GM12878 (cell line): ENCODE measurements around the gene TBCD. TPM values are rescaled to one million over a fixed set of nuclear protein-coding genes. Genes with fewer than 3 reads are reported as not detected.

ENCODE experiments used
- ATAC-seq: fragments of 200-7000 bp; cut with Tn5 transposase; 3 replicates; pipeline ENCODE4 v1.9.1; 2020; ENCODE audit warnings: mild to moderate bottlenecking, moderate library complexity
- BruUV-seq: library from RNA; stranded (reverse); fragments of 400-500 nt; replicated peaks from 2 replicates; lab custom pipeline; 2021; lab: Mats Ljungman, UMichigan
- CTCF ChIA-PET: fragments of 300-600 bp; sonication (Branson Sonifier 250); formaldehyde crosslinking; extraction: SDS; loops from one replicate; lab custom pipeline; 2021; ENCODE audit warnings: inconsistent platforms; lab: Yijun Ruan, JAX
- POLR2A ChIA-PET: fragments of 350-600 bp; formaldehyde crosslinking; extraction: SDS; loops from one replicate; lab custom pipeline; 2021; ENCODE audit warnings: inconsistent platforms; lab: Charles Lee
- RAD21 ChIA-PET: fragments of 300-600 bp; sonication (Branson Sonifier 250); formaldehyde crosslinking; loops from one replicate; lab custom pipeline; 2023; ENCODE audit warnings: antibody characterized with exemption; ENCODE audit not compliant: unreplicated experiment; lab: Charles Lee
- SMC1A ChIA-PET: fragments of 300-600 bp; sonication (Branson Sonifier 250); formaldehyde crosslinking; loops from one replicate; lab custom pipeline; 2023; ENCODE audit not compliant: unreplicated experiment, uncharacterized antibody; lab: Charles Lee
- DNase-seq: peaks from one replicate; pipeline ENCODE4 v3.0.0-alpha.2; 2011; ENCODE audit warnings: low read depth, low spot score
- FAIRE-seq: peaks from 3 replicates; lab custom pipeline; 2011; peaks lifted over from hg19 to GRCh38; lab: Jason Lieb, UNC
- H2AFZ ChIP-seq: 2 replicates; pipeline ENCODE4 v1.6.0; 2011; ENCODE audit warnings: low read depth, low read length, control low read depth; ENCODE audit not compliant: control insufficient read depth
- H3K27ac ChIP-seq: 2 replicates; pipeline ENCODE4 v1.5.1; 2011; ENCODE audit warnings: control low read depth; ENCODE audit not compliant: control insufficient read depth, insufficient read depth
- H3K27me3 ChIP-seq, 2 experiments: replicated peaks in 1 of 2; 2 replicates each; pipeline versions ENCODE4 v1.6.0 to v1.6.1; 2011; ENCODE audit warnings: low read length in 1 of 2; ENCODE audit not compliant: control insufficient read depth in 2 of 2, insufficient read depth in 2 of 2
- H3K36me3 ChIP-seq, 2 experiments: 2 replicates each; pipeline ENCODE4 v1.5.1; 2011; ENCODE audit warnings: low read length in 1 of 2; ENCODE audit not compliant: control insufficient read depth in 2 of 2, insufficient read depth in 2 of 2
- H3K4me1 ChIP-seq: 2 replicates; pipeline ENCODE4 v1.6.1; 2011; ENCODE audit warnings: mild to moderate bottlenecking, low read length, moderate library complexity, mixed read lengths; ENCODE audit not compliant: control insufficient read depth, insufficient read depth
- H3K4me2 ChIP-seq: 2 replicates; pipeline ENCODE4 v1.6.0; 2011; ENCODE audit warnings: control low read depth; ENCODE audit not compliant: control insufficient read depth, insufficient read depth
- H3K4me3 ChIP-seq: fragments of 200-600 bp; sonication (generic); 2 replicates; pipeline ENCODE4 v1.5.1; 2016
- H3K79me2 ChIP-seq: 2 replicates; pipeline ENCODE4 v1.6.0; 2011; ENCODE audit warnings: low read length; ENCODE audit not compliant: control insufficient read depth, insufficient read depth
- H3K9ac ChIP-seq: 2 replicates; pipeline ENCODE4 v1.8.0; 2011; ENCODE audit warnings: low read length, control low read depth, mixed read lengths; ENCODE audit not compliant: control insufficient read depth, insufficient read depth
- H3K9me3 ChIP-seq: replicated peaks from 3 replicates; pipeline ENCODE4 v1.5.1; 2011; ENCODE audit warnings: mild to moderate bottlenecking, low read length; ENCODE audit not compliant: control insufficient read depth, insufficient read depth
- H4K20me1 ChIP-seq: 2 replicates; pipeline ENCODE4 v1.6.0; 2011; ENCODE audit not compliant: control insufficient read depth, insufficient read depth
- CBX5 ChIP-seq: sonication (generic); IDR thresholded peaks from 2 replicates; pipeline ENCODE4 v1.6.1; 2016; ENCODE audit warnings: low read depth, moderate library complexity, mild to moderate bottlenecking, inconsistent platforms
- PKNOX1 ChIP-seq: fragments of 450-650 bp; IDR thresholded peaks from 2 replicates; pipeline ENCODE4 v1.6.1; 2016; ENCODE audit warnings: mild to moderate bottlenecking
- SUPT20H ChIP-seq: IDR thresholded peaks from 2 replicates; pipeline ENCODE4 v1.6.1; 2011; ENCODE audit warnings: low read depth, mild to moderate bottlenecking, low read length, moderate library complexity, borderline replicate concordance; ENCODE audit not compliant: control insufficient read depth
- WGBS: methylation state at CpG from one replicate; pipeline ENCODE4 v1.1.6; 2016; ENCODE audit warnings: low lambda C conversion rate; ENCODE audit not compliant: insufficient replicate concordance, insufficient coverage; ENCODE audit errors: missing lambda C conversion rate; 5-methylcytosine and 5-hydroxymethylcytosine counted together
- in situ Hi-C: fragments of 300-500 bp; cut with MboI; formaldehyde crosslinking; loops from 9 replicates; pipeline ENCODE4 v1.14.3; 2018; ENCODE audit warnings: mixed read lengths
- intact Hi-C: fragments of 100-400 bp; cut with micrococcal nuclease; formaldehyde crosslinking; loops from one replicate; pipeline ENCODE4 v1.14.2; 2022; ENCODE audit not compliant: unreplicated experiment
- polyA plus RNA-seq, 11 experiments: library from polyadenylated mRNA; depleted of rRNA in 4 of 11; unstranded in 6 of 11; stranded (reverse) in 5 of 11; fragments of >200 nt; fragmentation: Nextera tagmentation in 4 of 11; fragmentation: Illumina TruSeq in 1 of 11; extraction: Ambion mirVana in 4 of 11; extraction: Trizol in 1 of 11; gene quantifications; 1 replicate in 1 of 11; 2 replicates in 10 of 11; pipeline versions ENCODE4 v1.2.1 to v1.2.3, GENCODE V29; 2011 to 2016; ENCODE audit warnings: inconsistent platforms in 2 of 11, missing spikeins in 2 of 11, low read depth in 1 of 11
- total RNA-seq, 4 experiments: library from RNA; depleted of rRNA in 3 of 4; stranded (reverse); fragments of >200 nt in 3 of 4; fragmentation: Illumina TruSeq in 1 of 4; extraction: Trizol in 1 of 4; gene quantifications; 2 replicates each; pipeline versions ENCODE4 v1.2.1 to v1.2.3, GENCODE V29; 2013 to 2021

Gene TBCD
- total and polyA plus RNA-seq, 10 of the 15 experiments (the other 5 are each of a cell fraction or from before 2014, with no cell fraction given), result 10.3 to 114 (median 52.4) TPM

- intact Hi-C loops (no loop called here), in situ Hi-C loops (no loop called here)
- no peaks in the 10 kb centered on the region for H3K79me2 ChIP-seq
- DNase-seq (no peak), ATAC-seq (no peak)
- no peaks in the 10 kb centered on the region for H4K20me1 ChIP-seq
- H3K4me3 ChIP-seq, result no peak overlapping the region
- H3K4me2 ChIP-seq, result no peak overlapping the region
- ChIA-PET CTCF (no interaction called here), RAD21 (no interaction called here), SMC1A (no interaction called here), POLR2A (no interaction called here)
- H2AFZ ChIP-seq, result no peak overlapping the region
- H3K27me3 ChIP-seq, result no peaks in the 10 kb centered on the region; a peak in 1 of 4 replicates
- no peaks in the 10 kb centered on the region for H3K4me1 ChIP-seq
- no peak overlapping the region for H3K27ac ChIP-seq
- H3K9me3 ChIP-seq, result peaks cover 24% of the 10 kb centered on the region
- TF ChIP-seq CBX5, result no peak
- TF ChIP-seq, all 136 proteins: peak for 0
- Histone ChIP-seq H3K9ac (no peak overlapping the region), H3K36me3 (peaks cover 3 to 23% of the 10 kb centered on the region in 2 experiments; a peak in 3 of 4 replicates)
- no peak for FAIRE-seq
- no TSS peak for BruUV-seq
Measured at GRCh38 chr17:82946081-82946480, 194.2 kb downstream of the TBCD start.

GRCh38 chr17:82947051-82947991, 195.5 kb downstream of the TBCD start:
- H3K9ac ChIP-seq, result no peak overlapping the region
- WGBS, result 87% methylated on average over 11 of the region's 11 CpGs
- H3K4me1 ChIP-seq, result no peaks in the 10 kb centered on the region
- intact Hi-C loops, result no loop called here
- CTCF ChIA-PET, result no interaction called here
- TF ChIP-seq PKNOX1 (peak; percentile 45; the same call in 1 of the 2 replicates), SUPT20H (no peak)
- ATAC-seq, result no peak
- DNase-seq, result no peak
- no peak overlapping the region for H3K4me3 ChIP-seq
- no peak overlapping the region for H3K4me2 ChIP-seq
- no peaks in the 10 kb centered on the region; a peak in 1 of 4 replicates for H3K27me3 ChIP-seq
- no peak for FAIRE-seq
- POLR2A ChIA-PET, result no interaction called here
- H2AFZ ChIP-seq, result no peak overlapping the region
- in situ Hi-C loops, result no loop called here
- BruUV-seq, result no TSS peak
- SMC1A ChIA-PET, result no interaction called here
- H3K36me3 ChIP-seq, result peaks cover 3 to 15% of the 10 kb centered on the region in 2 experiments; a peak in 3 of 4 replicates
- H3K79me2 ChIP-seq, result no peaks in the 10 kb centered on the region
- peaks cover 27% of the 10 kb centered on the region for H3K9me3 ChIP-seq
- H4K20me1 ChIP-seq, result no peaks in the 10 kb centered on the region
- H3K27ac ChIP-seq, result no peak overlapping the region
- RAD21 ChIA-PET, result no interaction called here
